Activated CD8-positive, alpha-beta memory T cell treated with anti-CD3 and anti-CD28 coated beads for 36 hours (primary cell): Measurements from ENCODE around the gene CARD9. TPM values are rescaled to one million over a fixed set of nuclear protein-coding genes. Genes with fewer than 3 reads are reported as not detected.

ENCODE experiments used
- CTCF ChIA-PET: fragments of 350-600 bp; sonication (Branson Sonifier 250); formaldehyde crosslinking; loops from one replicate; lab custom pipeline; 2021; ENCODE audit warnings: antibody characterized with exemption; lab: Charles Lee
- POLR2A ChIA-PET: fragments of 350-600 bp; sonication (Branson Sonifier 250); formaldehyde crosslinking; loops from one replicate; lab custom pipeline; 2021; ENCODE audit warnings: antibody characterized with exemption; lab: Charles Lee
- total RNA-seq, 2 experiments: library from RNA; stranded (reverse); gene quantifications; one replicate each; pipeline ENCODE4 v1.2.3, GENCODE V29; 2021

The CARD9 gene
- total RNA-seq, 2 experiments from 2014 or later, result 1.8 to 2.7 TPM

DNA sequence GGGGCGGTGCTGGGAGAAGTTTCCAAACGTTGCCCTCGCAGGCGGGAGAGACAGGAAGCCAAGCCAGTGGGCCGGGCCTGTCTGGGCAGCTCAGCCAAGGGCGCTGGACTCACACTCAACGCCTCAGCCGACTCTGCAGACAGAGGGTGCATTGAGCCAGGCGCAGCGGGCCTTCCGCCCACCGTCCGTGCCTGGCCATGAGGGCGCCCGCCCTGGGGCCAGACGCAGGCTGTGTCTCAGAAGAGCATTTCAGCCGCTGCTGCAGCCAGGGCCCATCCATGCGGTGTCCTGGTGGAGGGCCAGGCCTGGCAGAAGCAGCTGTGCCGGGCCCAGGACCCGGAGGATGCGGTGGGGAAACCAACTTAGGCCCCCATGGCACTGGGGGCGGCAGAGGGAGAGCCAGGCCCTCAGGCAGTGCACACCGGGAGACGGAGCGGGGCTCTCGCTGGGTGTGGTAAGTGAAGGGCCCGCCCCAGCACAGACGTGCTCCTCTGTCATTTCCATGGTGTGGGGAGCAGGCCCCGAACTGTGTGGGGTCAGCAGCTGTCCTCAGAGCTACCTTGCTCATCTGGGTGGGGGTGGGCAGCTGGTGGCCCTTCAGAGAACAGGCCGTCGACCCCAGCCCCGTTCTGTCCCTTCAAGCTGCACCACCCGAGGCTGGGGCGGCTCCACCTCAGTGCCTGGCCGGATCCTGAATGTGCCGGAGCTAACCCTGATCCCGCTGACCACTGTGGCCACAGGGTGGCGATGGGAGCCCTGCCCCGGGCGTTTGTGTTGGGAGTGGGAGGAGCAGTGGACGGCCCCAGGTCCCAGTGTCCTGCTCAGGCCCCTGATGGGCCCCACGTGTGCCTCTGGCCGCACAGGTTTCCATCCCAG, 27.9 kb downstream of the CARD9 start:
- POLR2A ChIA-PET, result no interaction called here
- CTCF ChIA-PET, result interaction anchor here (0.8 kb wide), 1 partner anchor 8 kb away, joined by 4 read pairs; no protein-coding TSS in a partner anchor

DNA sequence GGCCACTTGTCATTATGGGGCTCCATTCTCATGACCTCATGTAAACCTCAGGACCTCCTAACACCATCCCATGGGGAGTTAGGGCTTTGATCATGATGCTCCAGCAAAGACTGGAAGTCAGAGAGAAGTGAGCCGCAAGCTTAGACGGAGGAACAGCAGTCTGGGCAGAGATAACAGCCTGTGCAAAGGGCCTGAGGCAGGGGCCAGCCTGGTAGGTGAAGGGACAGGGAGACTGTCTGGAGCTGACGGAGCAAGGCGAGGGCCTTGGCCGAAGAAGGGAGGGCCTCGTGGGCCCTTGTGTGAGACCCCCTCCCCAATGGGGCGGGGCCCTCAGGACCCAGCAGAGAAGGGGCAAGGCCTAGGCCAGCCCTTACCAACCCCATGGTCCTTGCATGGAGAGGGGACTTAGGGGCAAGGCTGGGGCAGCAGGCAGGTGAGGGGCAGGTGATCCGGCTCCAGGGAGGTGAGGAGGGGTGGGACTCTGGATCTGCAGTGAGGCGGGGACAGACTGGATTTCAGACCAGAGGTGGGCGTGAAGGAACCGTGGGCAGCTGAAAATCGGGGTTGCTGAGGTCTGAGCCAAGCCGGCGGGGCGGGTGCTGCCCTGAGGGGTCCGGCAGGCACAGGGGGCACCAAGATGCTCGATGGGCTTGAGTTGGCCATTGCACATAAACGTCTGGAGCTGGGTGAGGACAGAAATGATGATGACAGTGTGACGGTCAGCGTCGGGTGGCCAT, 28.8 kb downstream of the CARD9 start:
- ChIA-PET POLR2A (no interaction called here), CTCF (no interaction called here)

DNA sequence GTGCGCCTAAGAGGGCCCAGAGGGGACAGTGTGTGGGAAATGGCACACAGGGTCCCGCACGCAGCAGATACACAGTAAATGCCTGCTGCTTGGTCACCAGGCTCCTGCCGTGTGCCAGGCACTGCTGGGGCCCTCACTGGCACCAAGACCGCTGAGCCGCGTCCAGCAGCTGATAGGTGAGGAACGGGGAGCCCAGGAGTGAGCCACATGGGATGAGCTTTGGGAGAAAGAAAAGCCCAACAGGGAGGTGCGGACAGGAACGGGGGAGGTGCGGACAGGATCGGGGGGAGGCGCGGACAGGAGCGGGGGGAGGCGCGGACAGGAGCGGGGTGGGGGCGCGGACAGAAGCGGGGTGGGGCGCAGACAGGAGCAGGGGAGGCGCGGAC, 29.6 kb downstream of the CARD9 start:
- POLR2A ChIA-PET, result no interaction called here
- CTCF ChIA-PET, result no interaction called here

DNA sequence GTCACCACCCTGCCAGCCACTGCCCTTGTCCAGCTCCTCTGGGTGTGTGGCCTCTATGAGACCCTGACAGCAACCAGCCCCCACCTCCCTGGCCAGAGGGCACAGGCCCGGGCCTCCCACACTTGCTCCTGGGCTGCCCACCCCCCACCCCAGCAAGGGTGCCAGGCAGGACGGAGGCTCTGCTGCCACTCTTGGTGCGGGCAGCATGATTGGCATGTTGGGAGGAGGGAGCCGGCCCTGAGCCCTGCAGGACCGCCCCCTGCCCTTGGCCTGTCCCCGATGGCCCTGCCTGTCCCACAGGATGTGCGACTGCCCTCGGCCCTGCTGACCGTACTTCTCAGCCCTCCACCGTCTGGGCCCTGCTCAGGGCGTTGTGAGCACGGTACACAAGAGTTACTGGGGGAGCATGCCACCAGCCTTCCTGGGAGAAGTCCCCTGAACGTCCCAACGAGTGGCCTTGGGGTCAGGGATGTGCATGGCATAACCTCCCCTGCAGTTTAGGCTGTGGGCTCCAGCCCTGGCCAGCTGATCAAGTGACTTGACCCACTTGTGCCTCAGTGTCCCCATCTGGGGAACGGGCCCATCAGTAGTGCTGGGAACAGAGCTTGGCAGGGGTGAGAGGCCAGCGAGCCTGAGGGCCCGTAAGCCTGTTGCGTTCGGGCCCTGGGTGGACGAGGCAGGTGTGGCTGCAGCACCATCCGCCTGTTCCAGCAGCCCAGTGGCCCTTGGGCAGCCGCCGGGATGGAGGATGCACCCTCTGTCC, 30.2 kb downstream of the CARD9 start:
- CTCF ChIA-PET, result no interaction called here
- POLR2A ChIA-PET, result no interaction called here

DNA sequence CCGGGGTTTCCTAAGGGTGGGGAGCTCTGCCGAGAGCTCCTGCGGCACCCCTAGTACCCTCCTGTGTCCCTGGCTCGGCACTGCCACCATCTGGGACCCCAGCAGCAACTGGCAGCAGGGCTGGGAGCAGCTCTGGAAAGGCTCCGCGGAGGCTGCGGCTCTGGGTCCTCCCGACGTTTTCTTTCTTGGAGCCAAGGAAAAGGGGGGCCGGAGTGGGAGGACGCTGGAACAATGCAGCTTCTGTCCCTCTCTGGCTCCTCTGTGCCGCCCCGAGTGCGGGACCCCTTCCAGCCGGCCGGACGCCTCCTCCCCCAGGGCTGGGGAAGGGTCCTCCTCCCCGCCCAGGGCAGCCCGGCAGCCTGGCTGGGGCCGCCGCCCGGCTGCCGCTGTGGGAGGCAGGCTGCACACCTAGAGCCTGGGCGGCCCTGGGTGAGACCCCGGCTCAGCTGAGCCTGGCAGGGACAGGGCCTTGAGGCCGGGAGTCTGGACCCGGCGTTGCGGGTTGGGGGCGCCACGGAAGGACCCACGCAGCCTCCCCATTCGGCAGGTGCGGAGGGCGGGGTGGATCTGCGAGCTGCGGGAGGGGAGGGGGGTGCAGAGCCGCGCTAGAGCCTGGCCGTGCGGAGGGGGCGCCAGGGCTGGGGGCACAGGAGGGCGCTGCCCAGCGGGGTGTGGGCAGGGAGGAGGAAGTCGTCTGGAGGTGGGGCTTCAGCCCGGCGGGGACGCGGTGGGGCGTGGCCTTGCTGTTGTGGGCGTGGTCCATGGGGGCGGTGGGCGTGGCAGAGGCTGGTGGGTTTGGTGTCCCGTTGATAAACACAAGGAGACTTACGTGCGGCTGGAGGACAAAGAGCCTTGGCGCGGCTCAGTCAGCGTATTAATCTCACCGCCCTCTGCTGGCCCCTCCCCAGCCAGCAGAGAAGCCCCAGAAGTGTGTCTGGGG, 31.0 kb downstream of the CARD9 start:
- POLR2A ChIA-PET, result no interaction called here

DNA sequence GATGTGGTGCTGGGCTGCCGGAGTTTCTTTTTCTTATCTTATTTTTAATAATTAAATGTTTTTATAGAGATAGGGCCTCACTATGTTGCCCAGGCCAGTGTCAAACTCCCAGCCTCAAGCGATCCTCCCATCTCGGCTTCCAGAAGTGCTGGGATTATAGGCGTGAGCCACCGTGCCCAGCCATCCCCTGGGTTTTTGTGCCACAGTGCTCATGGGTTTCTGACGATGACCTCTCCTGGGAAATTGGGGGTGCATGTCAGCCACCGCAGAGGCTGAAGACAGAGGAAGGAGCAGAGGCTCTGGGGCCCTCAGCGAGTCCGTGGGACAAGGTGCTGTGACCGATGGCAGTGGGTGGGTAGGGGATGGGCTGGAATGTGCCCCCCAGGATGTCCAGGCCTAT, 31.7 kb downstream of the CARD9 start:
- CTCF ChIA-PET, result no interaction called here
- POLR2A ChIA-PET, result no interaction called here

More for the DNA sequence above, 31.0 kb downstream of the CARD9 start:
- CTCF ChIA-PET, result no interaction called here

DNA sequence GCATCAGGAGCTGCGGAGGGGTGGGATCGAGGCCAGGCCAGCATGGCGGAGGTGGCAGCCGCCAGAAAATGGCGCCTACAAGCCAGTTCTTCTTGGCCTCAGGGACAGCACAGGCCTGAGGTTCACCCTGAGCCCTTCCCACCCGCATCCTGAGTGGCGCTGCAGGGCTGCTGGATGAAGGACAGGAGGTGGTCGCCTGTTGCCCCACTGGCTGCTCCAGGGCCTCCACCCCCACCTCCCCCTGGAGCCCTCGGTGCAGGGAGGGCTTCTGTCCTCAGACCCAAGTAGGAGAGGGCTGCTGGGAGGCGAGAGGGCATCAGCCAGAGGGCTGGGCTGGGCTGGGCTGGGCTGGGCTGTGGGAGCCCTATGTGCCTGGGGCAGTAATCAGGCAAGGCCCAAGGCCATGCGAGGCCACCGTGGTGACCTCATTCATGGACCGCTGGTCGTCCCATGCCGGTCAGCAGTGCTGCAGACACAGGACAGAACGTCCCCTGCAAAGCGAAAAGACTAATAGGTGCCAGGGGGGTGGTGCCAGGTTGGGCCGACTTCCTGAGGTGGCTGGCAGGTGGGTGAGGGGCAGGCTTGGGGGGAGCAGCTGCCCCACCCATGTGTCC, 32.3 kb downstream of the CARD9 start:
- CTCF ChIA-PET, result no interaction called here
- POLR2A ChIA-PET, result no interaction called here

DNA sequence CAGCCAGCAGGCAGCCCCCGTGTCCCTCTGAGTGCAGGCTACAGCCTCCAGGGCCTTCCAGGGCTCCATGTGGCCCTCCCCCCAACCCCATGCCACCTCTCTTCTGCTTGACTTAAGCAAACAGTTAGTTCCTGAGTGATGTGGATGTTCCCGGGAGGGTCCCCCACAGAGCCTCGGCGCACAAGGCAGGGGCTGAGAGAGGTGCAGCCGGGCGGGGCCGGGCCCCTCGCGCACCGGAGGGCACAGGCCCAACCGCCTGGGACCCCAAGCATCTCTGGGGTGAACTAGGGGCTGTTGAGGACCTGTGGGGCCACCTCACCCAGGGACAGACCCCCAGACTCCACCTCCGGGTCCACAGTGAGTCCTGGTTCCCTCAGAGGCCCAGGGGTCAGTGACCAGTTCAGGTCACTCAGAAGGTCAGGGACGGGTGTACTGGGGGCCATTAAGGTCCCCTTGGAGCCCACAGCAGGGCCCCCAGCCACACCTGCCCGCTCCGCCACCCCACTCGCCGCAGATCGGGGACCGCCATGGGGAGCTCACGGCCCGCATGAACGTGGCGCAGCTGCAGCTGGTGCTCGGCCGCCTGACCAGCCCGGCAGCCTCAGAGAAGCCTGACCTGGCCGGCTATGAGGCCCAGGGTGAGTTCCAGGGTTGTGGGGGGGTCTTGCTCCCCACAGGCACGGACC, 33.0 kb downstream of the CARD9 start:
- ChIA-PET POLR2A (no interaction called here), CTCF (interaction anchor here (0.6 kb wide), 1 partner anchor 199 kb away, joined by 3 read pairs; no protein-coding TSS in a partner anchor)

DNA sequence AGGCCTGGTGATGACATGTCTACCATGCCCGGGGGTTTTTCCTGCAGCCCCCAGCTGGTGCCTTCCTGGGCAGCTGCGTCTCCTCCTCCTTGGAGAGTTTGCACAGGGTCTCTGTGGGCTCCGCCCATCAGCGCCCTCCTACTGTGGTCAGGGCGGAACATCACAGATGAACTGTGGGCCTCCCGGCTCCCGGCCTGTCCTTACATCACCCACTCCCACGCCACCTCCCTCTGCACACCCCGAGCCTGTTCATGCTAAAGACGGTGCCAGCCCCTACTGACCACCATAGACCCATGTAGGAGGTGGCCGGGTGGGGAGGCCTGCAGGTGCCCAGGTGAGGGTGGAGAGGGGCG, 33.5 kb downstream of the CARD9 start:
- POLR2A ChIA-PET, result no interaction called here

DNA sequence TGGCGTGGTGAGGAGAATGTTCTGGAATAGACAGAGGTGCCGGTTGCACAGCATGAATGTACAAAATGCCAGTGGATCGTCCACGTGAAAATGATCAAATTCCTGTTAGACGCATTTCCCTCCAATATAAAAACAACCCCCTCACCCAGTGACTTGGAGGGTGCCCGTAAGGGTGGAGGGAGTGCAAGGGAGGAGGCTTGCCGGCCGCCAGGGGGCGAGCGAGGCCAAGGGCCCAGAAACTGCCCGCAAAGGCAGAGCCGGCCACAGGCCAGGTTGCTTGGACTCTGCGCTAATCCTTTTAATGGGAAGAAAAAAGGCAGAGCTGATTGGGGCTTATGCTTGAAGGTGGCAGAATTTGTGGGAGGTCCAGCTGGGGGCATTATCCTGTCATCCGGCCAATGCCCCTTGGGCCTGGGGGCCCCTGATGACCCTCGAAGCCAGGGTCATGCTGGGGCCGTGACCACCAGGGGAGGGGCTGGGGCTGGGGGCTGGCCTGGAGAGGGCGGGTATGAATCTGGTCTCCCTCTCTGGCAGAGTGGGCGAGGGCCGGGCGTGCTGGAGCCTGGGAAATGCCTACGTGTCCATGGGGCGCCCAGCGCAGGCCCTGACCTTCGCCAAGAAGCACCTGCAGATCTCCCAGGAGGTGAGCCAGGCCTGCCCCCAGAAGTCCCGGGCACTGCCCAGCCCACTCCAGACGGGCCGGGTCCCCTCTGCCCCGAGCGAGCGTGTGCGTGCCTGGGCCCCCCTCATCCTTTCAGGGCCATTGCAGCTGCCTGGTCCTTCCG, 34.1 kb downstream of the CARD9 start:
- ChIA-PET CTCF (no interaction called here), POLR2A (no interaction called here)

More for the DNA sequence above, 33.5 kb downstream of the CARD9 start:
- CTCF ChIA-PET, result interaction anchor here (0.6 kb wide), 1 partner anchor 200 kb away, joined by 3 read pairs; no protein-coding TSS in a partner anchor

DNA sequence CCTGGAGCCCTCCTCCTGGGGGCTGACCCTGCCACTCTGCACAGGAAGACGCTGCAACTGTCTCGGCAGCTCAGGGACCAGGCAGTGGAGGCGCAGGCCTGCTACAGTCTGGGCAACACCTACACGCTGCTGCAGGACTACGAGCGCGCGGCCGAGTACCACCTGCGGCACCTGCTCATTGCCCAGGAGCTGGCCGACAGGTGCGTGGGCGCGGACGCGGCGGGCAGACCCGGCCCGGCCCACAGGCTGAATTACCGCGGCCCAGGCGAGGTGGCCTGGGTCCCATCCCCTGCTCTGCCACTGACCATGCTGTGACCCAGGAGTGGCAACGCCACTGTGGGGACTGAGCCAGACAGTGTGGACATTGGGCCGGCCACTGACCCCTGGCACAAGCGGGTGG, 35.0 kb downstream of the CARD9 start:
- ChIA-PET CTCF (no interaction called here), POLR2A (interaction anchor here (0.9 kb wide), 1 partner anchor 24 kb away, joined by 3 read pairs; no protein-coding TSS in a partner anchor)

DNA sequence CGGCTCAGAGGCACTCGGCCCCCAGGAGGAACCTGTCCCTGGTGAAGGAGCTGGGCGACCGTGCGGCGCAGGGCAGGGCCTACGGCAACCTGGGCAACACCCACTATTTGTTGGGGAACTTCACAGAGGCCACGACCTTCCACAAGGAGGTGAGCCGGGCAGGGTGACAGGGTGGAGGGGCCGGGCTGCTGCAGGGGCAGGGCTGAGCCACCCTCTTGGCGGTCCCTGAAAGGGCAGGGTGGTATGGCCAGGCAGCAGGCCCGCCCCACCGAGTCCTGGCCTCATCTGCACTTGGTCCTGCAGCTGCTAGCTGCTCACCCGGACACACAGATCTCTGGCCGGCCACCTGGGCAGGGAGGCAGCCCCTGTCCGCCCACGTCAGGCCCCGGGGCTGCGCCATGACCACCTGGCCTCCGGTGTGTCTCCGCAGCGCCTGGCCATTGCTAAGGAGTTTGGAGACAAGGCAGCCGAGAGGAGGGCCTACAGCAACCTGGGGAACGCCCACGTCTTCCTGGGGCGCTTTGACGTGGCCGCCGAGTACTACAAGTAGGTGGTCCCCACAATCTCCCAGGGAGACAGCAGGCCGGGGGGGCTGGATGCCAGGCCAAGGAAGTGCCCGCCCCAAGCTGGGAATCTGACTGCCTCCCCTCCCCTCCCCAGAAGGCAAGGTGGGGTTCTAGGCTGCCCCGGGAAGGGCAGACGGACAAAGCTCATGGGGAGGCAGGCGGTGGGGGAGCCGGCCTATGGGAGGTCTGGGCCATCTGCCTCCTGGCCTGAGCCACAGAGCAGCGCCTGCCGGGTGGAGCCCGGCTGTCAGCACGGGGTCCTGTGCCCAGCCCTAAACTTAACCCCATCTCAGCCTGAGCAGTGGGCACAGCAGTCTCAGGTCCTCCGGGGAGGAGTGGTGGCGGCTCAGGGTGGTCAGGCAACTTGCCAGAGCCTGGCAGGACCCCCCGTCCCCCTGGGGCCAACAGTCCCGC, 35.8 kb downstream of the CARD9 start:
- POLR2A ChIA-PET, result interaction anchor here (0.5 to 0.9 kb wide), 3 partner anchors 25 to 252 kb away, joined by 3 to 4 read pairs (median 3); partner anchors contain the start of gene DNLZ
- CTCF ChIA-PET, result interaction anchor here (1.3 to 1.8 kb wide), 2 partner anchors 8 to 24 kb away, joined by 4 read pairs; no protein-coding TSS in a partner anchor

DNA sequence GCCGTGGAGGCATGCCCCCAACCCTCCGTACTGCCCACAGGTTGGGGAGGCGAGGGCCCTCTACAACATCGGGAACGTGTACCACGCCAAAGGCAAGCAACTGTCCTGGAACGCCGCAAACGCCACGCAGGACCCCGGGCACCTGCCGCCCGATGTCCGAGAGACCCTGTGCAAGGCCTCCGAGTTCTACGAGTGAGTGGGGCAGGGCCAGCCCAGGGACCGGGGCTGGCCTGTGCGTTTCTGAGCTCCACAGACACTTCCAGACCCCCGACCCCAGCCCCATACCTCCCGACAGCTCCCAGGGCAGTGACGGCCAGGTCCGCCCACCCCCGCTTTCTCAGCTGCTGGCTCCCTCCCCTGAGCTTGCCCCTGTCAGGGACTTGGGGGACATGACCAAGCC, 36.6 kb downstream of the CARD9 start:
- POLR2A ChIA-PET, result interaction anchor here (0.7 kb wide), 1 partner anchor 27 kb away, joined by 3 read pairs; the partner anchor contains the start of gene DNLZ
- CTCF ChIA-PET, result interaction anchor here (1.3 to 1.8 kb wide), 2 partner anchors 9 to 24 kb away, joined by 4 read pairs; no protein-coding TSS in a partner anchor

DNA sequence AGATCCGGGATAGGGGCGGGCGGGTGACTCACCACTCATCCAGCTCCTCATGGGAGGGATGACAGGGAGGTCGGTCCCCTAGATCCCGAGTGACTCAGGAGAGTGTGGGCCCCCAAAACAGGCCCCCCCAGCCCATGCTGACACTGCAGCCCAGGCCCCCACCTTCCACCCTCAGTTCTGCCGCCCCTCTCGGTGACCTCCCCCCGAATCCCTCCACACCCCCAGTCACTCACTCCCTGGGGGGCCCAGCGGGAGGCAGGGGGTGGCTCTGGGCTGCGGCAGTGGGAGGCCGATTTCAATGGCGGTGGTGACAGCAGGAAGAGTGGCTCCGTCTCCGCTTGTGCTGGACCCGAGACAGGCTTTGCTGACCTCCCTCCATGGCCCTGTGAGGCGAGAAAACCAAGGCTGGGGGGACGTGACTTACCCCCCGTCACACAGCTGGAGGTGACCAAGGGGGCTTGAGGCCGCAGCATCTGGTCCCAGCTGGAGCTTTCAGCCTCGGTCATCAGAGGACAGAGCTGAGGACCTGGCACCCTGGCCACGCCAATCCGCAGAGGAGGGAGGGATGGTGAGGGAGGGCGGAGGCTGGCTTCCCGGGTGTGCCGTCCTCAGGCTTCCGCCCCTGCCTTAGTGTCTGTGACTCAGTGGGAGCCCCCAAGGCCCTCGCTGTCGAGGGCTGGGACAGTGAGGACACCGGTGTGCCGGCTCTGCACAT, 37.2 kb downstream of the CARD9 start:
- ChIA-PET POLR2A (interaction anchor here (0.7 kb wide), 1 partner anchor 28 kb away, joined by 3 read pairs; the partner anchor contains the start of gene DNLZ), CTCF (interaction anchor here (1.8 kb wide), 1 partner anchor 23 kb away, joined by 4 read pairs; no protein-coding TSS in a partner anchor)
